Peyer's patch (tissue), 4 donors: ENCODE measurements around the gene PPM1M. TPM values are rescaled to one million over a fixed set of nuclear protein-coding genes. Genes with fewer than 3 reads are reported as not detected.

Experiments
- DNase-seq, 3 donors: peaks; one replicate each; pipeline ENCODE4 v3.0.0-alpha.2; 2017 to 2019
- H3K27ac ChIP-seq, 4 donors: fragments of 200-600 bp; sonication (generic); one replicate each; pipeline ENCODE4 v1.5.1; 2016 to 2019
- H3K27me3 ChIP-seq, 2 donors: fragments of 200-600 bp; sonication (generic); one replicate each; pipeline ENCODE4 v1.5.1; 2019
- H3K36me3 ChIP-seq, 3 donors: fragments of 200-600 bp; sonication (generic); one replicate each; pipeline ENCODE4 v1.5.1; 2016 to 2019
- H3K4me1 ChIP-seq, 4 donors: fragments of 200-600 bp; sonication (generic); one replicate each; pipeline ENCODE4 v1.5.1; 2016 to 2019
- H3K4me3 ChIP-seq, 4 donors: fragments of 200-600 bp; sonication (generic); 1 replicate in 3 of 4; 2 replicates in 1 of 4; pipeline ENCODE4 v1.5.1; 2016 to 2019; ENCODE audit warnings: mild to moderate bottlenecking in 1 of 4
- H3K9me3 ChIP-seq, 4 donors: fragments of 200-600 bp; sonication (generic); one replicate each; pipeline ENCODE4 v1.5.1; 2016 to 2019; ENCODE audit warnings: mild to moderate bottlenecking in 1 of 4
- CTCF ChIP-seq, 6 experiments: fragments of 450-650 bp in 4 of 6; fragments of 200-600 bp in 2 of 6; sonication (generic) in 1 of 6; IDR thresholded peaks; one replicate each; pipeline ENCODE4 v1.5.1; 2017 to 2019; ENCODE audit warnings: antibody characterized with exemption in 6 of 6, mild to moderate bottlenecking in 3 of 6, moderate library complexity in 1 of 6
- POLR2A ChIP-seq, 2 donors: fragments of 450-650 bp; IDR thresholded peaks; one replicate each; pipeline ENCODE4 v1.5.1; 2017; ENCODE audit warnings: antibody characterized with exemption in 2 of 2, mild to moderate bottlenecking in 2 of 2, moderate library complexity in 2 of 2
- total RNA-seq, 4 donors: library from RNA; depleted of rRNA; stranded (reverse); fragments of >200 nt; gene quantifications; one replicate each; pipeline ENCODE4 v1.1.0, GENCODE V29; 2016

Gene PPM1M
- total RNA-seq, 4 donors from 2014 or later, result 4.0 to 32.2 (median 6.7) TPM

- H3K27me3 ChIP-seq, result no peaks in the 10 kb centered on the region
- peak overlapping the region in 1 of 4 donors; percentile 32 for H3K27ac ChIP-seq
- no peak overlapping the region for H3K4me3 ChIP-seq
- peaks cover 0 to 20% (median 13%) of the 10 kb centered on the region in 4 donors for H3K4me1 ChIP-seq
- DNase-seq, result peak; percentile 81 to 89 (median 89)
- H3K36me3 ChIP-seq, result peaks cover 0 to 72% (median 3%) of the 10 kb centered on the region in 3 donors
- TF ChIP-seq POLR2A (IDR thresholded peaks at IDR 0.05) (no peak), CTCF (IDR thresholded peaks at IDR 0.05) (peak; percentile 87 to 96 (median 92))
- no peaks in the 10 kb centered on the region for H3K9me3 ChIP-seq
Observed at GRCh38 chr3:52231502-52232278, 13.9 kb upstream of the PPM1M start.

- Histone ChIP-seq H3K4me1 (peaks cover 0 to 28% (median 11%) of the 10 kb centered on the region in 4 donors), H3K36me3 (peaks cover 0 to 71% (median 3%) of the 10 kb centered on the region in 3 donors), H3K9me3 (no peaks in the 10 kb centered on the region), H3K27me3 (no peaks in the 10 kb centered on the region), H3K27ac (no peak overlapping the region), H3K4me3 (no peak overlapping the region)
- TF ChIP-seq POLR2A (IDR thresholded peaks at IDR 0.05) (no peak), CTCF (IDR thresholded peaks at IDR 0.05) (no peak)
- DNase-seq, result peak in 1 of 3 donors; percentile 42
Observed at GRCh38 chr3:52232279-52233107, 13.1 kb upstream of the PPM1M start.

GRCh38 chr3:52233108-52233591, 12.4 kb upstream of the PPM1M start:
- TF ChIP-seq CTCF (IDR thresholded peaks at IDR 0.05) (no peak), POLR2A (IDR thresholded peaks at IDR 0.05) (no peak)
- Histone ChIP-seq H3K27me3 (no peaks in the 10 kb centered on the region), H3K4me3 (no peak overlapping the region), H3K36me3 (peaks cover 0 to 64% (median 3%) of the 10 kb centered on the region in 3 donors), H3K9me3 (no peaks in the 10 kb centered on the region), H3K27ac (no peak overlapping the region), H3K4me1 (peaks cover 0 to 34% (median 15%) of the 10 kb centered on the region in 4 donors)
- DNase-seq, result peak in 1 of 3 donors; percentile 25

GRCh38 chr3:52233968-52234367, 11.6 kb upstream of the PPM1M start:
- H3K36me3 ChIP-seq, result peaks cover 0 to 56% (median 3%) of the 10 kb centered on the region in 3 donors

More at GRCh38 chr3:52233968-52234367, 11.6 kb upstream of the PPM1M start:
- no peaks in the 10 kb centered on the region for H3K27me3 ChIP-seq
- H3K4me1 ChIP-seq, result peaks cover 0 to 38% (median 16%) of the 10 kb centered on the region in 4 donors
- H3K4me3 ChIP-seq, result no peak overlapping the region
- no peaks in the 10 kb centered on the region for H3K9me3 ChIP-seq
- TF ChIP-seq CTCF (IDR thresholded peaks at IDR 0.05) (no peak), POLR2A (IDR thresholded peaks at IDR 0.05) (no peak)
- no peak overlapping the region for H3K27ac ChIP-seq
- no peak for DNase-seq
